Ascending aorta (tissue), 2 donors: ENCODE results near the gene HSD17B1. TPM values are rescaled to one million over a fixed set of nuclear protein-coding genes. Genes with fewer than 3 reads are reported as not detected.

Source experiments
- DNase-seq, 2 donors: peaks; one replicate each; pipeline ENCODE4 v3.0.0-alpha.2; 2019; ENCODE audit warnings: low spot score in 2 of 2
- H3K27ac ChIP-seq, 2 donors: fragments of 200-600 bp; sonication (generic); one replicate each; pipeline ENCODE4 v1.5.1; 2016 to 2017; ENCODE audit warnings: mild to moderate bottlenecking in 1 of 2
- H3K27me3 ChIP-seq: fragments of 200-600 bp; sonication (generic); one replicate; pipeline ENCODE4 v1.5.1; 2017
- H3K36me3 ChIP-seq, 2 donors: fragments of 200-600 bp; sonication (generic); one replicate each; pipeline ENCODE4 v1.5.1; 2016
- H3K4me1 ChIP-seq, 2 donors: fragments of 200-600 bp; sonication (generic); one replicate each; pipeline ENCODE4 v1.5.1; 2016 to 2017; ENCODE audit warnings: mild to moderate bottlenecking in 1 of 2
- H3K4me3 ChIP-seq, 2 donors: fragments of 200-600 bp; sonication (generic); one replicate each; pipeline ENCODE4 v1.5.1; 2016 to 2017; ENCODE audit warnings: mild to moderate bottlenecking in 1 of 2
- H3K9me3 ChIP-seq, 2 donors: fragments of 200-600 bp; sonication (generic); one replicate each; pipeline ENCODE4 v1.5.1; 2016
- intact Hi-C: fragments of 100-400 bp; cut with DNase I; formaldehyde crosslinking; loops from one replicate; pipeline ENCODE4 v1.15.1; 2023
- total RNA-seq: library from RNA; depleted of rRNA; stranded (reverse); fragments of >200 nt; gene quantifications from one replicate; pipeline ENCODE4 v1.1.0, GENCODE V29; 2016
- TF ChIP-seq, protein P1 (sequence below), 3 experiments: fragments of 200-600 bp in 2 of 3; fragments of 450-650 bp in 1 of 3; sonication (generic) in 2 of 3; IDR thresholded peaks; one replicate each; pipeline ENCODE4 v1.5.1; 2016 to 2019; ENCODE audit warnings: antibody characterized with exemption in 3 of 3, mild to moderate bottlenecking in 1 of 3, moderate library complexity in 1 of 3

HSD17B1 gene
- total RNA-seq, 1 donor from 2014 or later, result not detected

DNA sequence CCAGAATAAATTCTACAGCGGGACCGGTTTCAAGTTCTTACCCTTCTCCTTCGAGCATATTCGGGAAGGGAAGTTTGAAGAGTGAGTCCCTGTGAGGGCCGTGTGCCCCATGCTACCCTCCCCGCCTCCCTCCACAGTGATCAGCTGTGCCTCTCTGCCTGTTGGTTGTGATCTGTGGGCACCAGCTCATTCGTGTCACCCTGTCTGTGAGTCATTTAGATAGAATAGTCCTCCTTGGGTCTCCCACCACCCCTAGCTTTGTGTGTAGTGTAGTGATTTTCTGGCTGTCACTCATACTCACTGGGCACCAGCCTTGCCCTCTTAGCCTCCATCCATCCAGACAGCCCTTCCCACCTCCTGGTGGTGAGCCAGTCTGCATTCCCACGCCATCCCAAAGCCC, 31.7 kb upstream of the HSD17B1 start:
- TF ChIP-seq, protein P1, sequence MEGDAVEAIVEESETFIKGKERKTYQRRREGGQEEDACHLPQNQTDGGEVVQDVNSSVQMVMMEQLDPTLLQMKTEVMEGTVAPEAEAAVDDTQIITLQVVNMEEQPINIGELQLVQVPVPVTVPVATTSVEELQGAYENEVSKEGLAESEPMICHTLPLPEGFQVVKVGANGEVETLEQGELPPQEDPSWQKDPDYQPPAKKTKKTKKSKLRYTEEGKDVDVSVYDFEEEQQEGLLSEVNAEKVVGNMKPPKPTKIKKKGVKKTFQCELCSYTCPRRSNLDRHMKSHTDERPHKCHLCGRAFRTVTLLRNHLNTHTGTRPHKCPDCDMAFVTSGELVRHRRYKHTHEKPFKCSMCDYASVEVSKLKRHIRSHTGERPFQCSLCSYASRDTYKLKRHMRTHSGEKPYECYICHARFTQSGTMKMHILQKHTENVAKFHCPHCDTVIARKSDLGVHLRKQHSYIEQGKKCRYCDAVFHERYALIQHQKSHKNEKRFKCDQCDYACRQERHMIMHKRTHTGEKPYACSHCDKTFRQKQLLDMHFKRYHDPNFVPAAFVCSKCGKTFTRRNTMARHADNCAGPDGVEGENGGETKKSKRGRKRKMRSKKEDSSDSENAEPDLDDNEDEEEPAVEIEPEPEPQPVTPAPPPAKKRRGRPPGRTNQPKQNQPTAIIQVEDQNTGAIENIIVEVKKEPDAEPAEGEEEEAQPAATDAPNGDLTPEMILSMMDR (IDR thresholded peaks at IDR 0.05), result no peak
- no peak for DNase-seq
- intact Hi-C loops, result loop anchor here (2.0 kb wide), 1 partner anchor 62 kb away; the partner anchor contains the start of gene ATP6V0A1
- Histone ChIP-seq H3K4me3 (peak overlapping the region in 1 of 2 donors; percentile 3), H3K4me1 (peaks cover 65 to 91% of the 10 kb centered on the region in 2 donors), H3K27me3 (no peaks in the 10 kb centered on the region), H3K27ac (peak overlapping the region; percentile 96 to 97), H3K9me3 (no peaks in the 10 kb centered on the region), H3K36me3 (peaks cover 0 to 11% of the 10 kb centered on the region in 2 donors)

- Histone ChIP-seq H3K27ac (peak overlapping the region; percentile 96 to 97), H3K9me3 (no peaks in the 10 kb centered on the region), H3K4me3 (peak overlapping the region in 1 of 2 donors; percentile 3), H3K4me1 (peaks cover 62 to 89% of the 10 kb centered on the region in 2 donors), H3K27me3 (no peaks in the 10 kb centered on the region), H3K36me3 (peaks cover 0 to 4% of the 10 kb centered on the region in 2 donors)
- no peak for DNase-seq
- intact Hi-C loops, result loop anchor here (2.0 kb wide), 1 partner anchor 63 kb away; the partner anchor contains the start of gene ATP6V0A1
- TF ChIP-seq, protein P1 (IDR thresholded peaks at IDR 0.05), result no peak
These were observed 31.0 kb upstream of the HSD17B1 start for GRCh38 chr17:42521666-42522262.

GRCh38 chr17:42522263-42522790, 30.4 kb upstream of the HSD17B1 start:
- H3K4me3 ChIP-seq, result peak overlapping the region in 1 of 2 donors; percentile 3
- TF ChIP-seq, protein P1 (IDR thresholded peaks at IDR 0.05), result no peak

DNA sequence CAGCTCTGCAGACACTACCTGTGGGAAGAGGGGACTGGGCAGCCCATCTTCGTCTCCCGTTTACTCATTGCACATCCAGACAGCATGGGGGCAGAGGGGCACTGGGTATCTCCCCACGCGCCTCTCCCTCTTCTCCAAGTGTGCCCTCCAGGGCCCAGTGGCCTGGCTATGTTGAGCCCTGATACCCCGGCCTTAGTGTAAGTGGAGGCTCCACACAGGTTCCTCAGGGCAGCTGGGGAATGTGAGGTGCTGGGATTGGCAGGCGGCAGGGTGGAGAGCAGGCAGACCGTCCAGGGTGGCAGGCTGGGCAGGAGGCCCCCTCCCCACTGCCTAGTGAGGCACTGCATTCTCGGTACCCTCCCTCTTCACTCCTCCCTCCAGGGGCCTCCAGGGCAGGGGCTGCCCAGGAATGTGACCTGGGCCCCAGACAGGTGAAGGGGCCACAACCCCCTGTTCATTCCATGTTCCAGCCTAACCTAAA, 29.9 kb upstream of the HSD17B1 start:
- no peaks in the 10 kb centered on the region for H3K27me3 ChIP-seq
- no peak overlapping the region for H3K4me3 ChIP-seq
- H3K36me3 ChIP-seq, result no peaks in the 10 kb centered on the region
- intact Hi-C loops, result no loop called here
- H3K27ac ChIP-seq, result peak overlapping the region; percentile 96 to 97
- no peak for DNase-seq
- no peaks in the 10 kb centered on the region for H3K9me3 ChIP-seq
- H3K4me1 ChIP-seq, result peaks cover 55 to 81% of the 10 kb centered on the region in 2 donors
- TF ChIP-seq, protein P1 (IDR thresholded peaks at IDR 0.05), result no peak

More at GRCh38 chr17:42522263-42522790, 30.4 kb upstream of the HSD17B1 start:
- Histone ChIP-seq H3K9me3 (no peaks in the 10 kb centered on the region), H3K36me3 (no peaks in the 10 kb centered on the region), H3K27ac (peak overlapping the region; percentile 96 to 97), H3K27me3 (no peaks in the 10 kb centered on the region), H3K4me1 (peaks cover 59 to 86% of the 10 kb centered on the region in 2 donors)
- no peak for DNase-seq
- intact Hi-C loops, result no loop called here

DNA sequence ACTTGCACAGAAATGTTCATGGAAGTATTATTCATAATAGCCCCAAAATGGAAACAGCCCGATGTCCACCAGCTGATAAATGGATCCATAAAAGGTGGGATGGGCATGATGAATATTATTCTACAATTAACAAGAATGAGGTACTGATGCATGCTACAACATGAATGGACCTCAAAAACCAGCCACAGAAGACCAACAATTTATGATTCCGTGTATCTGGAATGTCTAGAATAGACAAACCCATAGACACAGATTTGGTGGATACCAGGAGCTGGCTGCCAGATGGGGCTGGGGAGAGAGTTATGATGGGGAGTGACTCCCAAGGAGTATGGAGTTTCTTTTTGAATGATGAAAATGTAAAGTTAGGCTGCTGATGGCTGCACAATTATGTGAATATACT, 27.5 kb upstream of the HSD17B1 start:
- Histone ChIP-seq H3K27ac (peak overlapping the region; percentile 96 to 97), H3K4me3 (no peak overlapping the region), H3K27me3 (no peaks in the 10 kb centered on the region), H3K9me3 (no peaks in the 10 kb centered on the region), H3K4me1 (peaks cover 35 to 67% of the 10 kb centered on the region in 2 donors), H3K36me3 (no peaks in the 10 kb centered on the region)
- TF ChIP-seq, protein P1 (IDR thresholded peaks at IDR 0.05), result no peak
- no peak for DNase-seq
- intact Hi-C loops, result no loop called here
